Endothelial cell of umbilical vein (primary cell): Measurements from ENCODE around the gene C8A.

Experiments
- CTCF ChIP-seq, 2 donors: IDR thresholded peaks; 1 replicate in 1 of 2; 2 replicates in 1 of 2; pipeline ENCODE4 v1.5.1; 2011; ENCODE audit warnings: low read length in 2 of 2, mild to moderate bottlenecking in 2 of 2, moderate library complexity in 2 of 2, control low read depth in 1 of 2, inconsistent platforms in 1 of 2, low read depth in 1 of 2; ENCODE audit not compliant: insufficient read depth in 1 of 2; ENCODE audit errors: extremely low read depth in 1 of 2
- EZH2 ChIP-seq: IDR thresholded peaks from 2 replicates; pipeline ENCODE4 v1.6.1; 2012; ENCODE audit warnings: borderline replicate concordance, low read depth, mild to moderate bottlenecking, moderate library complexity, low read length, inconsistent platforms; ENCODE audit not compliant: severe bottlenecking
- FOS ChIP-seq: IDR thresholded peaks from 2 replicates; pipeline ENCODE4 v1.6.1; 2011; ENCODE audit warnings: mild to moderate bottlenecking, low read length, moderate library complexity, borderline replicate concordance; ENCODE audit not compliant: insufficient read depth
- GATA2 ChIP-seq: IDR thresholded peaks from 2 replicates; pipeline ENCODE4 v1.7.0; 2011; ENCODE audit warnings: low read depth, mild to moderate bottlenecking, moderate library complexity, mixed read lengths, low read length; ENCODE audit not compliant: insufficient read length, insufficient read depth
- MAX ChIP-seq: IDR thresholded peaks from 2 replicates; pipeline ENCODE4 v1.6.1; 2011; ENCODE audit not compliant: insufficient read depth, insufficient read length
- MYC ChIP-seq: IDR thresholded peaks from one replicate; pipeline ENCODE4 v1.6.1; 2011; ENCODE audit warnings: mild to moderate bottlenecking, low read depth, low read length
- POLR2A ChIP-seq: IDR thresholded peaks from 2 replicates; pipeline ENCODE4 v1.6.1; 2012; ENCODE audit warnings: low read depth, mild to moderate bottlenecking, control low read depth, low read length
- POLR2AphosphoS5 ChIP-seq: IDR thresholded peaks from 2 replicates; pipeline ENCODE4 v1.6.1; 2012; ENCODE audit warnings: low read depth, mild to moderate bottlenecking, control low read depth, low read length, moderate library complexity; ENCODE audit not compliant: insufficient read depth

- no peak for TF ChIP-seq POLR2A
- TF ChIP-seq CTCF (IDR thresholded peaks at IDR 0.05; ENCODE audit: extremely low read depth in 1 of 2, insufficient read depth in 1 of 2, low read depth in 1 of 2, low read length in 2 of 2) = no peak
- TF ChIP-seq FOS = no peak
- no peak for TF ChIP-seq EZH2
- TF ChIP-seq POLR2AphosphoS5 = no peak
- TF ChIP-seq MAX = no peak
- no peak for TF ChIP-seq MYC
- TF ChIP-seq GATA2 = no peak
Observed at GRCh38 chr1:56838759-56839158, 15.8 kb upstream of the C8A start.
